B cell (primary cell): ENCODE data around the gene PDZD8. TPM values are rescaled to one million over a fixed set of nuclear protein-coding genes. Genes with fewer than 3 reads are reported as not detected.

Source experiments
- ATAC-seq: fragments of 200-7000 bp; cut with Tn5 transposase; one replicate; pipeline ENCODE4 v1.10.0; 2021; ENCODE audit warnings: low read depth, mild to moderate bottlenecking, moderate number of reproducible peaks, moderate library complexity
- CTCF ChIA-PET: fragments of 350-600 bp; sonication (Branson Sonifier 250); formaldehyde crosslinking; loops from one replicate; lab custom pipeline; 2021; ENCODE audit warnings: antibody characterized with exemption, inconsistent platforms; lab: Charles Lee
- POLR2A ChIA-PET: fragments of 350-600 bp; sonication (Branson Sonifier 250); formaldehyde crosslinking; loops from one replicate; lab custom pipeline; 2021; ENCODE audit warnings: antibody characterized with exemption; lab: Charles Lee
- DNase-seq: peaks from one replicate; pipeline ENCODE4 v3.0.0; 2013
- H2AFZ ChIP-seq: 2 replicates; pipeline ENCODE4 v1.6.1; 2012; ENCODE audit warnings: mild to moderate bottlenecking, low read depth, low read length; ENCODE audit not compliant: insufficient read depth, poor library complexity, severe bottlenecking
- H3K27ac ChIP-seq, 2 donors: 1 replicate in 1 of 2; 2 replicates in 1 of 2; pipeline ENCODE4 v1.5.1; 2012 to 2013; ENCODE audit warnings: low read length in 2 of 2, mild to moderate bottlenecking in 2 of 2, moderate library complexity in 1 of 2
- H3K27me3 ChIP-seq, 4 experiments: fragments of 200-600 bp in 1 of 4; sonication (generic) in 1 of 4; replicated peaks in 1 of 4; 1 replicate in 2 of 4; 2 replicates in 2 of 4; pipeline versions ENCODE4 v1.6.1 to v1.7.0; 2013 to 2016; ENCODE audit warnings: low read length in 3 of 4, mild to moderate bottlenecking in 2 of 4, mixed read lengths in 1 of 4, moderate library complexity in 1 of 4; ENCODE audit not compliant: insufficient read depth in 4 of 4, control insufficient read depth in 3 of 4; ENCODE audit errors: control extremely low read depth in 1 of 4
- H3K36me3 ChIP-seq, 2 experiments: replicated peaks in 1 of 2; 1 replicate in 1 of 2; 2 replicates in 1 of 2; pipeline versions ENCODE4 v1.6.1 to v1.7.1; 2013; ENCODE audit warnings: low read length in 1 of 2; ENCODE audit not compliant: insufficient read depth in 2 of 2, control insufficient read depth in 1 of 2; ENCODE audit errors: control extremely low read depth in 1 of 2, extremely low read depth in 1 of 2
- H3K4me1 ChIP-seq, 2 donors: fragments of 200-600 bp in 1 of 2; sonication (generic) in 1 of 2; 1 replicate in 1 of 2; 2 replicates in 1 of 2; pipeline versions ENCODE4 v1.5.1 to v1.6.1; 2013 to 2017; ENCODE audit warnings: low read length in 2 of 2; ENCODE audit not compliant: control insufficient read depth in 2 of 2, insufficient read depth in 2 of 2
- H3K4me2 ChIP-seq: replicated peaks from 2 replicates; pipeline ENCODE3; 2012; ENCODE audit warnings: mild to moderate bottlenecking, low read depth, low read length; ENCODE audit not compliant: poor library complexity, severe bottlenecking
- H3K4me3 ChIP-seq, 5 experiments: fragments of 200-600 bp in 1 of 5; sonication (generic) in 1 of 5; 1 replicate in 3 of 5; 2 replicates in 2 of 5; pipeline versions ENCODE4 v1.5.1 to v1.7.0; 2011 to 2016; ENCODE audit warnings: low read length in 4 of 5, mild to moderate bottlenecking in 4 of 5, low read depth in 2 of 5, control low read depth in 1 of 5, moderate library complexity in 1 of 5; ENCODE audit not compliant: insufficient read depth in 1 of 5; ENCODE audit errors: control extremely low read depth in 1 of 5, extremely low read depth in 1 of 5
- H3K79me2 ChIP-seq: fragments of 200-600 bp; sonication (generic); one replicate; pipeline ENCODE4 v1.6.0; 2016; ENCODE audit warnings: low read length; ENCODE audit not compliant: control insufficient read depth, insufficient read depth
- H3K9ac ChIP-seq: fragments of 200-600 bp; sonication (generic); 2 replicates; pipeline ENCODE4 v1.6.1; 2017; ENCODE audit warnings: mild to moderate bottlenecking, low read length, moderate library complexity
- H3K9me3 ChIP-seq, 3 donors: one replicate each; pipeline versions ENCODE4 v1.6.1 to v1.7.1; 2013; ENCODE audit warnings: low read length in 2 of 3; ENCODE audit not compliant: control insufficient read depth in 2 of 3, insufficient read depth in 1 of 3; ENCODE audit errors: control extremely low read depth in 1 of 3
- H4K20me1 ChIP-seq: 2 replicates; pipeline ENCODE4 v1.6.0; 2012; ENCODE audit warnings: mild to moderate bottlenecking, low read length; ENCODE audit not compliant: insufficient read depth, control insufficient read depth, poor library complexity, severe bottlenecking
- H3K27ac Mint-ChIP-seq: one replicate; pipeline ENCODE4 v1.8.0; 2021; ENCODE audit warnings: mixed read lengths
- H3K27me3 Mint-ChIP-seq: one replicate; pipeline ENCODE4 v1.8.0; 2021; ENCODE audit warnings: mixed read lengths
- H3K4me1 Mint-ChIP-seq: one replicate; pipeline ENCODE4 v1.8.0; 2021; ENCODE audit warnings: mixed read lengths
- H3K4me3 Mint-ChIP-seq: one replicate; pipeline ENCODE4 v1.8.0; 2021; ENCODE audit warnings: mixed read lengths
- H3K9me3 Mint-ChIP-seq: one replicate; pipeline ENCODE4 v1.8.0; 2022; ENCODE audit warnings: mixed read lengths; ENCODE audit not compliant: insufficient read depth
- CTCF ChIP-seq: fragments of 200-600 bp; IDR thresholded peaks from one replicate; pipeline ENCODE4 v1.8.0; 2022; ENCODE audit warnings: antibody characterized with exemption, mild to moderate bottlenecking
- EZH2 ChIP-seq: IDR thresholded peaks from 2 replicates; pipeline ENCODE4 v1.6.1; 2012; ENCODE audit warnings: borderline replicate concordance, low read depth, mild to moderate bottlenecking, moderate library complexity, low read length; ENCODE audit not compliant: insufficient read depth, poor library complexity, severe bottlenecking
- WGBS: methylation state at CpG from one replicate; pipeline ENCODE4 v1.1.5; 2013; ENCODE audit warnings: missing lambda C conversion rate; ENCODE audit not compliant: insufficient coverage; 5-methylcytosine and 5-hydroxymethylcytosine counted together
- intact Hi-C: fragments of 100-400 bp; cut with micrococcal nuclease; formaldehyde crosslinking; loops from one replicate; pipeline ENCODE4 v1.10.0; 2022
- polyA plus RNA-seq: library from polyadenylated mRNA; depleted of rRNA; stranded (reverse); fragments of >200 nt; gene quantifications from 2 replicates; pipeline ENCODE4 v1.2.3, GENCODE V29; 2012
- total RNA-seq, 2 donors: library from RNA; stranded (reverse); fragments of 120-200 nt in 1 of 2; gene quantifications; 1 replicate in 1 of 2; 2 replicates in 1 of 2; pipeline versions ENCODE4 v1.2.3 to v1.2.4, GENCODE V29; 2013 to 2022

Gene PDZD8
- total and polyA plus RNA-seq, 2 donors (not counting 1 experiment from before 2014, with no cell fraction given) = 4.9 to 13.2 TPM

DNA sequence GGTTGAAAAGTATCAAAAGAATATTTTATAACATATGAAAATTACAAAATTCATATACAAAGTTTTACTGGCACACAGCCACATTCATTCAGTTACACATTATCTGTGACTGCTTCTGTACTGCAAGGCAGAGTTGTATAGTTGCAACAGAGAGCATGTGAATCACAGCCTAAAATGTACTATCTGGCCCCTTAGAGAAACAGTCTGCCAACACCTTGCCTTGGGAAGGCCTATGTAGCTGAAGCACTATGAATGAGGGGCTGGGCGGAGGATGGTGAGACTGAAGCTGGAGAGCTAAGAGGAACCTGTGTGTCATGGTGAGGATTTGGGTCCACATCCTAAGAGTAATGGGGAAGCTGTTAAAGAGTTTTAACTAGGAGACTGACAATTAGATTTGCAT is 35.7 kb downstream of the PDZD8 start:
- peaks cover 2 to 4% of the 10 kb centered on the region in 2 experiments for H3K36me3 ChIP-seq
- no peak overlapping the region for H3K27ac Mint-ChIP-seq
- peaks cover 13% of the 10 kb centered on the region for H3K4me1 Mint-ChIP-seq
- no peak overlapping the region for H3K27ac ChIP-seq
- peaks cover 5% of the 10 kb centered on the region for H3K9me3 Mint-ChIP-seq
- H3K4me3 Mint-ChIP-seq = no peak overlapping the region
- POLR2A ChIA-PET = no interaction called here
- H3K27me3 Mint-ChIP-seq = no peaks in the 10 kb centered on the region
- no peaks in the 10 kb centered on the region for H3K27me3 ChIP-seq
- no peak for TF ChIP-seq EZH2
- TF ChIP-seq CTCF = no peak
- H3K9me3 ChIP-seq = peaks cover 0 to 5% (median 0%) of the 10 kb centered on the region in 3 donors
- no peak overlapping the region for H3K9ac ChIP-seq
- H2AFZ ChIP-seq = no peak overlapping the region
- no peak for DNase-seq
- CTCF ChIA-PET = no interaction called here
- no peak for ATAC-seq
- peaks cover 5 to 7% of the 10 kb centered on the region in 2 donors for H3K4me1 ChIP-seq
- peaks cover 10% of the 10 kb centered on the region for H3K79me2 ChIP-seq
- 100% methylated on average over 1 of the region's 1 CpG for WGBS
- no peak overlapping the region for H3K4me2 ChIP-seq
- no peak overlapping the region for H3K4me3 ChIP-seq
- intact Hi-C loops = no loop called here
- no peaks in the 10 kb centered on the region for H4K20me1 ChIP-seq

DNA sequence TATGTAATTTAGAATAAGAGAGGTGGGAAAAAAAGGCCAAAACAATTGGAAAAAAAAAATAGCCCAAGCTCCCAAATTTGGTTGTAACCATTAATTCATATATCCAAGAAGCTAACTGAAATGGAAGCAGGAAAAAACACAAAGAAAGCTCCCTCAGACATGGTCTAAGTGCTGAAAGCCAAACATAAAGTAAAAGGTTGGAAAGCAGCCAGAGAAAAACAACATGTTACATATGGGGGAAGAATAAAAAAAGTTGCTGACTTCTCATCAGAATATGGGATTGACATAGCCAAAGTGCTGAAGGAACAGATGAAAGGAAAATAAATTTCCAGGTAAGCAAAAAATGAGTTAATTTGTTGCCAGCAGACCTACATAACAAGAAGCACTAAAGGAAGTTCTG is 40.3 kb downstream of the PDZD8 start:
- no peak overlapping the region for H3K4me2 ChIP-seq
- H3K9ac ChIP-seq = no peak overlapping the region
- H3K27ac Mint-ChIP-seq = no peak overlapping the region
- no peaks in the 10 kb centered on the region for H3K27me3 Mint-ChIP-seq
- peaks cover 4 to 5% of the 10 kb centered on the region in 2 experiments for H3K36me3 ChIP-seq
- DNase-seq = no peak
- peaks cover 10% of the 10 kb centered on the region for H4K20me1 ChIP-seq
- no peak overlapping the region for H3K4me3 Mint-ChIP-seq
- H2AFZ ChIP-seq = no peak overlapping the region
- no peaks in the 10 kb centered on the region for H3K27me3 ChIP-seq
- intact Hi-C loops = no loop called here
- POLR2A ChIA-PET = no interaction called here
- H3K4me1 ChIP-seq = no peaks in the 10 kb centered on the region
- H3K4me1 Mint-ChIP-seq = peaks cover 2% of the 10 kb centered on the region
- TF ChIP-seq CTCF (no peak), EZH2 (no peak)
- CTCF ChIA-PET = no interaction called here
- H3K9me3 ChIP-seq = peaks cover 4 to 6% (median 6%) of the 10 kb centered on the region in 3 donors
- H3K4me3 ChIP-seq = no peak overlapping the region
- no peak overlapping the region for H3K27ac ChIP-seq
- peaks cover 31% of the 10 kb centered on the region for H3K79me2 ChIP-seq
- no peak for ATAC-seq
- H3K9me3 Mint-ChIP-seq = peaks cover 5% of the 10 kb centered on the region
